Neutrophil (primary cell): Measurements from ENCODE around the gene GRAMD4.

Experiments used
- H3K27ac ChIP-seq: fragments of 200-600 bp; sonication (generic); 2 replicates; pipeline ENCODE4 v1.5.1; 2016; ENCODE audit warnings: mild to moderate bottlenecking, moderate library complexity
- H3K27me3 ChIP-seq: fragments of 200-600 bp; sonication (generic); 2 replicates; pipeline ENCODE4 v1.6.0; 2016; ENCODE audit warnings: mild to moderate bottlenecking
- H3K36me3 ChIP-seq: fragments of 200-600 bp; sonication (generic); 2 replicates; pipeline ENCODE4 v1.5.1; 2017
- H3K4me1 ChIP-seq, 2 experiments: fragments of 200-600 bp in 1 of 2; sonication (generic) in 1 of 2; 1 replicate in 1 of 2; 2 replicates in 1 of 2; pipeline versions ENCODE4 v1.5.1 to v1.6.1; 2013 to 2016; ENCODE audit warnings: low read depth in 1 of 2, low read length in 1 of 2, mild to moderate bottlenecking in 1 of 2, moderate library complexity in 1 of 2; ENCODE audit not compliant: control insufficient read depth in 1 of 2, insufficient read depth in 1 of 2
- H3K4me3 ChIP-seq, 2 experiments: fragments of 200-600 bp in 1 of 2; sonication (generic) in 1 of 2; 1 replicate in 1 of 2; 2 replicates in 1 of 2; pipeline ENCODE4 v1.5.1; 2013 to 2016; ENCODE audit warnings: low read depth in 1 of 2, low read length in 1 of 2, mild to moderate bottlenecking in 1 of 2, moderate library complexity in 1 of 2
- H3K9me3 ChIP-seq: fragments of 200-600 bp; sonication (generic); 2 replicates; pipeline ENCODE4 v1.5.1; 2016
- TF ChIP-seq, protein P1 (sequence below): fragments of 200-600 bp; sonication (generic); IDR thresholded peaks from 2 replicates; pipeline ENCODE4 v1.5.1; 2016; ENCODE audit warnings: antibody characterized with exemption

Gene GRAMD4

DNA sequence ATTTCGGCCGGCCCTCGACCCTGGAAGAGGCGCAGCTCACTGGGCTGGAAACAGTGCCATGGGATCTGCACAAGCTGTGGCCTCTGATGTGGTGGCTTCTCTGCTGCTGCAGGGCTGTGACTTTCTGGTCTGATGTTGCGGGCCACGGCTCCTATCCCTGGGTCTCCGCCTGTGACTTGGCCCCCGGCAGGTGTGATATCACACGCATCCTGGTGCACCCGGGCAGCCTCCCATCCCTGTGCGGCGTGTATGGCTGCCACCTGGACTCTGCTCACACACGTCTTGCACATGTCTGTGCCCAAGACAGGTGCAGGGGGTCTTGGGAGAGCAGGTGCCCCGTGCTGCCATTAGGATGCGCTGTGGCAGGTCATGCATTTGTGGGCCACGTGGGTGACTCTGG, 31.1 kb downstream of the GRAMD4 start:
- Histone ChIP-seq H3K4me1 (peaks cover 18 to 21% of the 10 kb centered on the region in 2 experiments), H3K27ac (no peak overlapping the region), H3K27me3 (no peaks in the 10 kb centered on the region), H3K9me3 (no peaks in the 10 kb centered on the region), H3K4me3 (no peak overlapping the region), H3K36me3 (peaks cover 8% of the 10 kb centered on the region)
- TF ChIP-seq, protein P1, sequence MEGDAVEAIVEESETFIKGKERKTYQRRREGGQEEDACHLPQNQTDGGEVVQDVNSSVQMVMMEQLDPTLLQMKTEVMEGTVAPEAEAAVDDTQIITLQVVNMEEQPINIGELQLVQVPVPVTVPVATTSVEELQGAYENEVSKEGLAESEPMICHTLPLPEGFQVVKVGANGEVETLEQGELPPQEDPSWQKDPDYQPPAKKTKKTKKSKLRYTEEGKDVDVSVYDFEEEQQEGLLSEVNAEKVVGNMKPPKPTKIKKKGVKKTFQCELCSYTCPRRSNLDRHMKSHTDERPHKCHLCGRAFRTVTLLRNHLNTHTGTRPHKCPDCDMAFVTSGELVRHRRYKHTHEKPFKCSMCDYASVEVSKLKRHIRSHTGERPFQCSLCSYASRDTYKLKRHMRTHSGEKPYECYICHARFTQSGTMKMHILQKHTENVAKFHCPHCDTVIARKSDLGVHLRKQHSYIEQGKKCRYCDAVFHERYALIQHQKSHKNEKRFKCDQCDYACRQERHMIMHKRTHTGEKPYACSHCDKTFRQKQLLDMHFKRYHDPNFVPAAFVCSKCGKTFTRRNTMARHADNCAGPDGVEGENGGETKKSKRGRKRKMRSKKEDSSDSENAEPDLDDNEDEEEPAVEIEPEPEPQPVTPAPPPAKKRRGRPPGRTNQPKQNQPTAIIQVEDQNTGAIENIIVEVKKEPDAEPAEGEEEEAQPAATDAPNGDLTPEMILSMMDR, result no peak

DNA sequence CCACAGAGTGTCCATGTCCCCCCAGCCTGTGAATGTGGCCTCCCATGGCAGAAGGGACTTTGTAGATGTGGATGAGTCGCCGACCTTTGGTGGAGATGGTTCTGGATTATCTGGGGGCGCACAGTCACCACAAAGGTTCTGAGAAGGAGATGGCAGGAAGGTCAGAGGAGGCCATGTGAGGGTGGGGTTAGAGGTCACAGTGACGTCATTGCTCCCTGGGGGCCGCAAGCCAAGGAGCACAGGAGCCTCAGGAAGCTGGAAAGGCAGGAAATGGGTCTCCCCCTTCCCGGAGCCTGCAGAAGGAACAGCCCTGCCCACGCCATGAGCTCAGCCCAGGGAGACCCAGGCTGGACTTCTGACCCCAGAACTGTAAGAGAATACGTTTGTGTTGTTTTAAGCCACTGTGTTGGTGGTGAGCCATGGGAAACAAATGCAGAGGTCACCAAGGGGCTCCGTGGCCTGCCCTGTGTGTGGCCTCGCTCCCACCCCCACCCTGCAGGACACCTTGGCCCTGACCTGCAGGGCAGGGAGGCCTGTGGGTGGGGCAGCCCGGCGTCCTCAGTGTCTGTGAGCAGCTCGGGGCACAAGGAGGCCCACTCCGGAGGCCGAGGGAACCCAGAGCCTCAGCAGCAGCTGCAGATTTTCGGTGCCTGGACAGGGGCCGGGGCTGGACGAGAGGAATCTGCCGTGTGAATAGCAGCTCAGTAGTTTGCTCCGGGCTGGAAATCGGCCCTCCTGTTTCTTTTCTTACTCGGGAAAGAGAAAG, 32.1 kb downstream of the GRAMD4 start:
- TF ChIP-seq, protein P1, result no peak
- H3K27ac ChIP-seq, result no peak overlapping the region
- peaks cover 28 to 30% of the 10 kb centered on the region in 2 experiments for H3K4me1 ChIP-seq
- H3K27me3 ChIP-seq, result no peaks in the 10 kb centered on the region
- no peaks in the 10 kb centered on the region for H3K9me3 ChIP-seq
- no peak overlapping the region for H3K4me3 ChIP-seq
- peaks cover 8% of the 10 kb centered on the region for H3K36me3 ChIP-seq

DNA sequence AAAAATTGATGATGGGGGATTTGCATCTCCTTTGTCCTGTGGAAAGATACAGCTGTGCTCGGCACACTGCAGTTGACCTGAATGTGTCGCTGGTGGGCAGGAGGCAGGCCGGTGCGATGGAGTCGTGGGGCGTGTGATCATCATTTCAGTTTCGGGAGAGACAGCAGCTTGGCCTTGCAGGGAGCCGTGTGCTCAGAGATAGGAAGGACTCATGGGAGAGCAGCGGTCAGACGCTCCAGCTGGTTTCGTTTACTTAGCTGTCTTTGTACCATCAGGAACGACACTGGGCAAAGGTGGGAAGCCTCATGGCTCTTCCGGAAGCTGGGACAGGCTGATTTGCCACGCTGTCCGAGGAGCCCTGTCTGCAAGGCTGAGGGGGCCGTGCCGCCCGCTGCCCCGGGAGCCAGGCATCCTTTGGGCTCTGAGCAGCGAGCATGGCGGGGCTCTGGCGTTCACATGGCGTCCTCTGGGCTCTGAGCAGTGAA, 32.7 kb downstream of the GRAMD4 start:
- no peaks in the 10 kb centered on the region for H3K9me3 ChIP-seq
- no peaks in the 10 kb centered on the region for H3K27me3 ChIP-seq
- TF ChIP-seq, protein P1, result no peak
- H3K36me3 ChIP-seq, result peaks cover 8% of the 10 kb centered on the region
- no peak overlapping the region for H3K4me3 ChIP-seq
- no peak overlapping the region for H3K27ac ChIP-seq
- peaks cover 34 to 36% of the 10 kb centered on the region in 2 experiments for H3K4me1 ChIP-seq

DNA sequence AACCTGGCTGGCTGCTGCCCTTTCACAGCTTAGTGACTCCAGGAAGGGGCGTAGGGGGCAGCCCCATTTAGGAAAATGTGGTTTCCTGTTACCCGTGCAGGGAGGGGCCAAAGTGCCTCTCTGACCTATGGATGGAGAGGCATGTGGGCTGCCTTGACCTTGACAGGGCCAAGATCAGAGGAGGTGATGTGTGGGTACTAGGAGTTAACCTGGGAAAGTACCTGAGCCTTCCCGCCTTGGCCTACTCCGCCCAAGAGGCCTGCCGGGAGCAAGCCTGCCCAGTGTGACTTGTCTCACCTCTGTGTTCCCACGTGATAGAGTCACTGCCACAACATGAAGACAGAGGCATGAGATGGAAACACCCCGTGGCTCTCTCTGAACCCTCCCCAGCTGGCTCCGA, 33.4 kb downstream of the GRAMD4 start:
- H3K27me3 ChIP-seq, result no peaks in the 10 kb centered on the region
- H3K27ac ChIP-seq, result no peak overlapping the region
- H3K4me3 ChIP-seq, result no peak overlapping the region
- TF ChIP-seq, protein P1, result no peak
- H3K9me3 ChIP-seq, result no peaks in the 10 kb centered on the region
- H3K36me3 ChIP-seq, result peaks cover 8% of the 10 kb centered on the region
- H3K4me1 ChIP-seq, result peaks cover 40 to 42% of the 10 kb centered on the region in 2 experiments

DNA sequence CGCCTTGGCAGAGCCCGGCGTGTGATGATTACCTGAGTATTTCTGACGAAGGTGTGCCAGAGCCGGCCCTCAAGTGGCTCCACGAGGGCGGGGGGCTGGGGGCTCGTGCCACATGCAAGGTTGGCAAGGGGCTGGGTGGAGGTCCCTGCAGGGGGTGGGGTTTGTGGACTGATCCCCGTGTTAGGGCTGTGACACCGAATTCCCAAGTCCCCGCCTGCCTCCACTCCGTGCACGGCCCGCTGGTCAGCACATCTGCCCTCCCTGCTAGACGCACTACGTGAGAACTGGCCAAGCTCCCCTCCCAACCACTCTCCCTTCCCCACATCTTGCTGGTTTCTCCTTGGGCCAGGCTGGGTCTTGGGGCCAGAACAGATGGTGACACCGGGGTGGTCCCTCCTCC, 34.2 kb downstream of the GRAMD4 start:
- no peaks in the 10 kb centered on the region for H3K27me3 ChIP-seq
- TF ChIP-seq, protein P1, result no peak
- peaks cover 39 to 42% of the 10 kb centered on the region in 2 experiments for H3K4me1 ChIP-seq

More for the DNA sequence above, 34.2 kb downstream of the GRAMD4 start:
- Histone ChIP-seq H3K36me3 (peaks cover 11% of the 10 kb centered on the region), H3K4me3 (no peak overlapping the region), H3K27ac (no peak overlapping the region), H3K9me3 (no peaks in the 10 kb centered on the region)
